Retinal pigment epithelial cell (primary cell): ENCODE results near the gene GFAP.

Source experiments
- DNase-seq: peaks from one replicate; pipeline ENCODE4 v3.0.0-alpha.2; 2010; ENCODE audit warnings: low read depth
- H3K4me3 ChIP-seq: 2 replicates; pipeline ENCODE4 v1.5.1; 2011; ENCODE audit warnings: mild to moderate bottlenecking, low read length, control low read depth, moderate library complexity
- TF ChIP-seq, protein P1 (sequence below): conservative IDR thresholded peaks from 2 replicates; pipeline ENCODE4 v1.5.1; 2011; ENCODE audit warnings: low read depth, low read length, control low read depth, inconsistent platforms

The GFAP gene

DNA sequence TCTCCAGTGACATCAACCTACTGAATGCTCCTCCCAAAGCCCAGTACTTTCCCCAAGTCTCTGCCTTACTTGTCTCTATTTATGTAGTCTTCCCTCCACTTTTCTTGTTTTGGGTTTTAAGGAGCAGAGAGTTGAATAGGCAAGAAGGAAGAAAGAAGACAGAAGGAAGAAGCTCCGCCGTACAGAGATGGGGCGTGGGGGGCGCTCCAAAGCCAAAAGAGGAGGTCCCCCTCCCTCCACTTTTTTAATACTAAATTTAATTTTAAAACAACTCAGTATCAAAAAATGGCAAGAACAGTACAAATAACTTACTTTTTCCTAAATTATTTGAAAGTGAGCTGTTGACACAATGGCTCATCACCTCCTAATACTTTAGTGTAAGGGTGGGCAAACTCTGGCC is 20.7 kb downstream of the GFAP start:
- TF ChIP-seq, protein P1, sequence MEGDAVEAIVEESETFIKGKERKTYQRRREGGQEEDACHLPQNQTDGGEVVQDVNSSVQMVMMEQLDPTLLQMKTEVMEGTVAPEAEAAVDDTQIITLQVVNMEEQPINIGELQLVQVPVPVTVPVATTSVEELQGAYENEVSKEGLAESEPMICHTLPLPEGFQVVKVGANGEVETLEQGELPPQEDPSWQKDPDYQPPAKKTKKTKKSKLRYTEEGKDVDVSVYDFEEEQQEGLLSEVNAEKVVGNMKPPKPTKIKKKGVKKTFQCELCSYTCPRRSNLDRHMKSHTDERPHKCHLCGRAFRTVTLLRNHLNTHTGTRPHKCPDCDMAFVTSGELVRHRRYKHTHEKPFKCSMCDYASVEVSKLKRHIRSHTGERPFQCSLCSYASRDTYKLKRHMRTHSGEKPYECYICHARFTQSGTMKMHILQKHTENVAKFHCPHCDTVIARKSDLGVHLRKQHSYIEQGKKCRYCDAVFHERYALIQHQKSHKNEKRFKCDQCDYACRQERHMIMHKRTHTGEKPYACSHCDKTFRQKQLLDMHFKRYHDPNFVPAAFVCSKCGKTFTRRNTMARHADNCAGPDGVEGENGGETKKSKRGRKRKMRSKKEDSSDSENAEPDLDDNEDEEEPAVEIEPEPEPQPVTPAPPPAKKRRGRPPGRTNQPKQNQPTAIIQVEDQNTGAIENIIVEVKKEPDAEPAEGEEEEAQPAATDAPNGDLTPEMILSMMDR: no peak
- no peak overlapping the region for H3K4me3 ChIP-seq
- no peak for DNase-seq

DNA sequence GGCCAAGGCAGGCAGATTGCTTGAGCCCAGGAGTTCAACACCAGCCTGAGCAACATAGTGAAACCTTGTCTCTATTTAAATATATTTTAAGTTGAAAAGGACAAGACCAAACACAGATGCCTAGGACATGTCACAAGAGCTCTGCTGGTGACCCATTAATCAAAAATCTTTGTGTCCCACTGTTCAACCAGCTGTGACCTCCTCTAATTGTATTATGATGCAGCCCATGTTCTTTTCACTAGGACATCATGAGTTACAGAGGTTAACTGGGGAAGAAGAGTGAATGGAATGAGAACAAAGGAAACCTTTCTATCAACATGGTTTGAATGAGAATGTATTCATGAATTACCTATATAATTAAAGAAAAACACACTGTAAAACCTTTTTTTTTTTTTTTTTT is 23.1 kb downstream of the GFAP start:
- no peak for DNase-seq
- TF ChIP-seq, protein P1: no peak
- H3K4me3 ChIP-seq: no peak overlapping the region

DNA sequence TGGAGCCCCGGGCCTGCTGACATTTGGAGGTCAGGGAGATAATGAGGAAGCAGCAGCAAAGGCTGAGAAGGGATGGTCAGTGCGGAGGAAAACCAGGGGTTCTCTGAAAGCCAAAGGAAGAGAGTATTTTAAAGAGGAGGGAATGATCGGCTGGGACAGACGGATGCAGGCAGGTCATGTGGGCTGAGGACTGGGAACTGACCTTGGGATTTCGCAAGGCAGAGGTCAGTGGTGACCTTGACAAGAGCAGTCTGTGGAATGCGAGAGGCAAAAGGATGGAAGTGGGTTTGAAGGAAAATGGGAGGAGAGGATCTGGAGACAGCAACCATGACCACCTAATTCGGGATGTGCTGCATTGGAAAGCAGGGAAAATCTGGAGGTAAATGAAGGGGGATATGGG is 26.3 kb downstream of the GFAP start:
- no peak overlapping the region for H3K4me3 ChIP-seq
- TF ChIP-seq, protein P1: no peak
- DNase-seq: no peak

DNA sequence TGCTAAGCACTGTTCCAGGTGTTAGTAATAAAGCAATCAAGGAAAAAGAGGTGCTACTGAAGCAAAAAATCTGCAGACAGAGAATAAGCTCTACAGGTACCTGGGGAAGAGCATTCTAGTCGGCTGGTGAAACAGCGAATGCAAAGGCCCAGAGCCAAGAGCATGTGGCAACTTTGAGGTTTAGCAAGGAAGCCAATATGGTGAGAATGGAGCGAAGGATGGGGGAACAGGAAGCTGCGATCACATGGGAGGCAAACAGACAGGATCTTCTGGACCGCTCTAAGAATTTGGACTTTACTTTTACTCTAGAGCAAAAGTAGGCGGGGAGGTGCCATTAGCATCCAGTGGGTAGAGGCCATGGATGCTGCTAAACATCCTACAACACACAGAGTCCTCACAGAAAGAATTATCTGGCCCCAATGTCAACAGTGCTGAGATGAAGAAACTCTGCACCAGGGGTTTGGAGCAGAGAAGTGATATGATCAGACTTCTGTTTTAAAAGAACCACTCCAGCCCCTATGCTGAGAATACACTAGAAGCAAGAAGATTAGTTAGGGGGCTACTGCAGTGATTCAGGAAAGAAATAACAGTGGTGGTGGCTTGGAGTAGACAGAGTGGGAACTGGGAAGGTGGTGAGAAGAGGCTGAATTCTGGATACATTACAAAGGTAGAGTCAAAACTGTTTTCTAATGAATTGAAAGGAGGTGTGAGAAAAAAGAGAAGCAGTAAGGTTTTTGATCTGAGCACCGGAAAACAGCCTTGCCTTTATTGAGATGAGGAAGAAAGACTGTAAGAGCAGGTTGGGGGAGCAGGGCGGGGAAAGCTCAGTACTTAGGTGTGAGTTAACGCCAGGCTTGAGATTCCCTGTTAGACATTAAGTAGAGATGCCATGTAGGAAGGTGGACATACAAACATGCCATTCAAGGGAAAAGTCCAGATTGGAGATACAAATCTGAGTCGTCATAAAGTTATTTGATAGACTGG is 27.0 kb downstream of the GFAP start:
- TF ChIP-seq, protein P1: no peak
- H3K4me3 ChIP-seq: no peak overlapping the region
- no peak for DNase-seq

DNA sequence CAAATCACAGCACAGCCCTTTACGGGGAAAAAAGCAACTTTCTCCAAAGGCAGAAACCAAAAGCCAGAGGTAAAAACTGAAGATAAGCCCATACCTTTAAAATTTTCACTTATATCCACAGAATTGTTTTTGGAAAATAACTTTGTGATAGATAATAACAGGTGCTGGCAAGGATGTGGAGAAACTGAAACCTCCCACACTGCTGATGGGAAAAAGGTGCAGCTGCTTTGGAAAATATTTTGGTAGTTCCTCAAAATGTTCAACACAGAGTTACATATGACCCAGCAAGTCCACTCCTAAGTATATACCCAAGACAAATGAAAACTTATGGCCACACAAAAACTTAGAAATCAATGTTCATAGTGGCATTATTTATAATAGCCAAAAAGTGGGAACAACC is 28.3 kb downstream of the GFAP start:
- TF ChIP-seq, protein P1: no peak
- H3K4me3 ChIP-seq: no peak overlapping the region
- DNase-seq: no peak

DNA sequence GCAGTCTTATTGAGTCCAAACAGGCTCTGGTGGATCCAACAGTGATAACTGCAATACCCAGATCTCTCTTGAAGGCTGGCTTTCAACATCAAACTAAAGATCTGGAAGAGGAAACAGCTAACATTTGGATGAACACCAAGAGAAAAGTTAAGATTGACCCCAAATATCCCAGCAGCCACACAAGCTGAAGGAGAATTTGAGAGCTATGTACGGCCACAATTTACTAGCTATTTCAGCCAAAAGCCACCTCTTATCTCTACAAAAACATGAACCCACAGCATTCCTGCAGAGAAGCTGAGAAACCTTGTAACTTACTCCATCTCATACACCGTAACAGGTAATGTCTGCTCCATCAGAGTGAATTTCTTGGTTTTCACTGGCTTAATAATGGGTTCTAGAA is 30.4 kb downstream of the GFAP start:
- TF ChIP-seq, protein P1: no peak
- no peak overlapping the region for H3K4me3 ChIP-seq
- DNase-seq: no peak

DNA sequence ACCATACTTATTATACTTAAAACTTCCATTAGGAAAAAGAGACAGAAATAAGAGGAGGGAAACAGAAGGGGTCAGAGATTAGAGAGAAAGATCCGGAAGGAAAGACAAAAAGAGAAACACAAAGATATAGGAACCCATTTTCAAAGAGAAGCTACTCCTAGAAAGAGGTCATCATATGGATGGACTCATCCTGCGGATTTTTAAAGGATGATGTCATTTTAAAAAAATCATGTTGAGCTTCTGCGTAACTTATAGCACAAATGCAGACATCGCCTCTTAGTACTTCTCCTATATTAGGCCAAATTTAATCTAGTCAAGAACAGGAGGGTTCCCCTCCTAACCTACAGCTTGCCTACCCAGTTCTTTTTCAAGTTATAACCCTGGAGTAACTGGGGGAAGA is 34.2 kb downstream of the GFAP start:
- no peak overlapping the region for H3K4me3 ChIP-seq
- TF ChIP-seq, protein P1: no peak
- DNase-seq: no peak
